Thyroid gland (tissue), 4 donors: ENCODE measurements around the gene PANX1. TPM values are rescaled to one million over a fixed set of nuclear protein-coding genes. Genes with fewer than 3 reads are reported as not detected.

Source experiments
- DNase-seq, 2 donors: peaks; one replicate each; pipeline ENCODE4 v3.0.0-alpha.2; 2019
- H3K27ac ChIP-seq, 3 donors: fragments of 200-600 bp; sonication (generic); 1 replicate in 2 of 3; 2 replicates in 1 of 3; pipeline ENCODE4 v1.5.1; 2016 to 2019; ENCODE audit warnings: mild to moderate bottlenecking in 1 of 3, moderate library complexity in 1 of 3
- H3K27me3 ChIP-seq: fragments of 200-600 bp; sonication (generic); one replicate; pipeline ENCODE4 v1.5.1; 2019
- H3K36me3 ChIP-seq, 2 donors: fragments of 200-600 bp; sonication (generic); one replicate each; pipeline ENCODE4 v1.5.1; 2016 to 2019
- H3K4me1 ChIP-seq, 2 donors: fragments of 200-600 bp; sonication (generic); one replicate each; pipeline ENCODE4 v1.5.1; 2017 to 2019
- H3K4me3 ChIP-seq, 3 donors: fragments of 200-600 bp; sonication (generic); replicated peaks in 1 of 3; 1 replicate in 2 of 3; 2 replicates in 1 of 3; pipeline ENCODE4 v1.5.1; 2016; ENCODE audit warnings: mild to moderate bottlenecking in 1 of 3
- H3K9me3 ChIP-seq: fragments of 200-600 bp; sonication (generic); one replicate; pipeline ENCODE4 v1.5.1; 2017
- CTCF ChIP-seq, 6 experiments: fragments of 200-600 bp in 3 of 6; fragments of 450-650 bp in 3 of 6; sonication (generic) in 3 of 6; IDR thresholded peaks; one replicate each; pipeline ENCODE4 v1.5.1; 2016 to 2019; ENCODE audit warnings: antibody characterized with exemption in 6 of 6, mild to moderate bottlenecking in 2 of 6, inconsistent platforms in 1 of 6, moderate library complexity in 1 of 6
- POLR2A ChIP-seq, 2 donors: fragments of 450-650 bp; IDR thresholded peaks; one replicate each; pipeline ENCODE4 v1.6.1; 2017; ENCODE audit warnings: antibody characterized with exemption in 2 of 2, mild to moderate bottlenecking in 2 of 2, moderate library complexity in 1 of 2
- WGBS, 2 donors: methylation state at CpG; one replicate each; pipeline ENCODE4 v1.1.5; 2017; 5-methylcytosine and 5-hydroxymethylcytosine counted together
- intact Hi-C: fragments of 100-400 bp; cut with DNase I; formaldehyde crosslinking; loops from one replicate; pipeline ENCODE4 v1.15.1; 2023
- total RNA-seq, 4 donors: library from RNA; depleted of rRNA; stranded (reverse); fragments of >200 nt; gene quantifications; one replicate each; pipeline ENCODE4 v1.2.3, GENCODE V29; 2016

The PANX1 gene
- total RNA-seq, 4 donors from 2014 or later: 18.4 to 21.7 (median 19.1) TPM

- TF ChIP-seq CTCF (IDR thresholded peaks at IDR 0.05) (no peak), POLR2A (IDR thresholded peaks at IDR 0.05) (no peak)
- H3K9me3 ChIP-seq: no peaks in the 10 kb centered on the region
- H3K27ac ChIP-seq: no peak overlapping the region
- H3K36me3 ChIP-seq: no peaks in the 10 kb centered on the region
- H3K27me3 ChIP-seq: no peaks in the 10 kb centered on the region
- no peak overlapping the region for H3K4me3 ChIP-seq
- H3K4me1 ChIP-seq: peaks cover 30 to 37% of the 10 kb centered on the region in 2 donors
- WGBS, 2 donors: 93 to 94% methylated on average over 2 to 4 of the region's 4 CpGs
- DNase-seq: no peak
- intact Hi-C loops: no loop called here
Measured at GRCh38 chr11:94132823-94133408, 4.3 kb downstream of the PANX1 start.

DNA sequence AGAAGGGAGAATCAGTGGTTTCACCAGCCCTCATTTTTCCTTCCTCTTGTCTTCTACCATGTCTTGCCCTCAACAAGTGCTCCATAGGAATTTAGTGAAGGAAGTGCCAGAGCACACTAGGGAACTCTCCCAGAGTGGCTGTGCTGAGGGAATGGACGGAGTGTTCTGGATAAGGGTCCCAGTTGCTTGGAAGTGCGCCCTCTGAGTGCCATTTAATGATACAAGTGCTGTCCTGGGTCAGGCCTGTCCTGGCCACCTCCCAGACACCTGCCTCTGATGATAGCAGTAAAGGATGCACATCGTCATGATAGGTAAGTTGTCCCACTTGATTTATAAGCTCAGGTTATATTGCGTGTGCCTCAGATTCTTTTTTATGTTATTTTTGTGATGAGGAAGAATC is 5.1 kb downstream of the PANX1 start:
- intact Hi-C loops: no loop called here
- peaks cover 27 to 36% of the 10 kb centered on the region in 2 donors for H3K4me1 ChIP-seq
- no peak for TF ChIP-seq POLR2A (IDR thresholded peaks at IDR 0.05)
- no peak for TF ChIP-seq CTCF (IDR thresholded peaks at IDR 0.05)
- H3K27me3 ChIP-seq: no peaks in the 10 kb centered on the region
- H3K36me3 ChIP-seq: no peaks in the 10 kb centered on the region
- H3K9me3 ChIP-seq: no peaks in the 10 kb centered on the region
- H3K27ac ChIP-seq: no peak overlapping the region
- no peak overlapping the region for H3K4me3 ChIP-seq
- 91 to 93% methylated on average over 4 of the region's 4 CpGs for WGBS, 2 donors
- DNase-seq: no peak

GRCh38 chr11:94134651-94135512 is 6.2 kb downstream of the PANX1 start:
- H3K36me3 ChIP-seq: no peaks in the 10 kb centered on the region
- peak overlapping the region; percentile 15 to 30 (median 18) for H3K27ac ChIP-seq
- H3K4me1 ChIP-seq: peaks cover 23 to 32% of the 10 kb centered on the region in 2 donors
- TF ChIP-seq CTCF (IDR thresholded peaks at IDR 0.05): no peak
- no peak for TF ChIP-seq POLR2A (IDR thresholded peaks at IDR 0.05)
- H3K27me3 ChIP-seq: no peaks in the 10 kb centered on the region
- intact Hi-C loops: no loop called here
- no peaks in the 10 kb centered on the region for H3K9me3 ChIP-seq
- 56 to 63% methylated on average over 10 of the region's 10 CpGs for WGBS, 2 donors
- DNase-seq: peak; percentile 21 to 25
- no peak overlapping the region for H3K4me3 ChIP-seq

- TF ChIP-seq CTCF (IDR thresholded peaks at IDR 0.05): no peak
- no peak for TF ChIP-seq POLR2A (IDR thresholded peaks at IDR 0.05)
- Histone ChIP-seq H3K9me3 (no peaks in the 10 kb centered on the region), H3K27ac (no peak overlapping the region), H3K4me1 (peaks cover 0 to 25% of the 10 kb centered on the region in 2 donors), H3K4me3 (no peak overlapping the region), H3K36me3 (no peaks in the 10 kb centered on the region), H3K27me3 (no peaks in the 10 kb centered on the region)
- intact Hi-C loops: no loop called here
- no peak for DNase-seq
- 84 to 87% methylated on average over 4 of the region's 4 CpGs for WGBS, 2 donors
Measured at GRCh38 chr11:94139416-94139815, 10.8 kb downstream of the PANX1 start.

DNA sequence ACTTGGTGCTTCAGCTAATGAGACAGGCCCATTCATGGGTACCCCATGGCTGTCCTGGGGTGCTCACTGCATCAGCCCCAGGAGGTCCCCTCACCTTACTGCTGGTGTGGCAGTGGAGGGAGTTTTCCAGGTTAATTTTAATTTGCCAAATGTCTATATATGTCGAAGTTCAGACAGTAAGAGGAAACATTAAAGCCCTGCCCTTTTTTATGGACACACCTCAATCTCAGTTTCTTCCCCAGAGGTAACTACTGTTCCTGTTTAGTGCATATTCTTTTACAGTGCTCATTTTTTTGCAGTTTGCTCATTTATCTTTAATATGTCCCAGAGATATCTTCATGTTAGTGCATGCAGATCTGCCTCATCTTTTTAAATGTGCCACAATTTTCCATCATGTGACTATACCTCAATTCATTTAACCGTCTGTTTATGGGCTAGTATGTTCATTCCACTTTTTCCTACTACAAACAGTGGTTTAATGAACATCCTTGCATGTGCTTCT is 11.6 kb downstream of the PANX1 start:
- Histone ChIP-seq H3K36me3 (no peaks in the 10 kb centered on the region), H3K27me3 (no peaks in the 10 kb centered on the region), H3K9me3 (no peaks in the 10 kb centered on the region), H3K27ac (no peak overlapping the region), H3K4me1 (peaks cover 0 to 19% of the 10 kb centered on the region in 2 donors), H3K4me3 (no peak overlapping the region)
- DNase-seq: no peak
- TF ChIP-seq CTCF (IDR thresholded peaks at IDR 0.05) (no peak), POLR2A (IDR thresholded peaks at IDR 0.05) (no peak)
- 83 to 88% methylated on average over 2 of the region's 2 CpGs for WGBS, 2 donors
- intact Hi-C loops: no loop called here
